ENCODE data around the gene PADI1.

Gene PADI1

DNA sequence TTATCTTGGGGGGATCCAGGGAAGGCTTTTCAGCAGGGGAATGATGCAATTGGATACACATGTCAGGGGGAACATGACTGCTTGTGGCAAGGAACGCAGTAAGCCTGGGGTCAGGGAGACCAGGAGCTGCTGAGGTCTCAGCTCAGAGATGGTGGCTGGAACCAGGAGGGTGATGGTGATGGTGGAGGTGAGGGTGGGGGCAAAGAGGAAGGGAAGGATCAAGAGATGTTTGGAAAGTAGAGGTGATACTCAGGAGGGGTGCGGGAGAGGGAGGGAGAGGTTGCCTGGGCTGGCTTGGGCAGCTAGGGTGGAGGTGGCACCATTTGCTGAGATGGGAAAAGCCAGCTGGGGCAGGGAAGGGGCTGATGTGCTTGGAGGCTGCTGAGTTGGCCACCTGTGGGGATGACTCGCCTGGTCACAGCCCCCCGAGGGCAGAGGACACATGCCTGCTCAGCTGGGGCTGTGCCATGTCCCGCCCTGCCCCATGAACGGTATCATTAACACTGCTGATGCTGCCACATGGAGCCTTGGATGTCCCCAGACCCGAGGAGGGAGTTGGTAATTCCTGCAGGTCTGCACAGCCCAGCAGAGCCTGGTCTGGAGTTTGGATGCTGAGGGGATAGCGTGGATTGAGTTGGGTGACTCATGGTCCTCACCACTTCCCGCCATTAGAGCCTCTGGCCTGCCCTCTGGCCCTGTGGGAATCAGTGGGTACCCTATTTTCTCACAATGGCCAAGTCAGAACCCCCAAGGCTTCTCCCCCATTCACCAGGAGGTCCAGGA, 6.3 kb upstream of the PADI1 start:
- DNase-seq = no peak

GRCh38 chr1:17199267-17200044, 5.5 kb upstream of the PADI1 start:
- no peak for DNase-seq

DNA sequence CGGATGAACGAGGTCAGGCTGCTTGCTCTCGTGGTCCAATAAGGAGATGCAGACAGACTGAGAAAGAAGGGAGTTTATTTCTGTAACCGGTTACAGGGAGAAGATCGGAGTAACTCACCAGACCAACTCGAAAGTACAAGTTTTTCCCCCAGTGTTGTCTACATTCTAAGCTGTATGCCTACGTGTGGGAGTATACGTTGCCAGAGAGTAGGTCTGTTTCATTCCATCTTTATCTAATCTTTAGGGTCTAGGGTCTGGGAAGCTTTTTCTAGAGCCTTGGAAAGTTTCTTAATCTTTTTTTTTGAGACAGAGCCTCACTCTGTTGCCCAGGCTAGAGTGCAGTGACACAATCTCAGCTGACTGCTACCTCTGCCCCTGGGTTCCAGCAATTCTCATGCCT, 4.7 kb upstream of the PADI1 start:
- DNase-seq = no peak

DNA sequence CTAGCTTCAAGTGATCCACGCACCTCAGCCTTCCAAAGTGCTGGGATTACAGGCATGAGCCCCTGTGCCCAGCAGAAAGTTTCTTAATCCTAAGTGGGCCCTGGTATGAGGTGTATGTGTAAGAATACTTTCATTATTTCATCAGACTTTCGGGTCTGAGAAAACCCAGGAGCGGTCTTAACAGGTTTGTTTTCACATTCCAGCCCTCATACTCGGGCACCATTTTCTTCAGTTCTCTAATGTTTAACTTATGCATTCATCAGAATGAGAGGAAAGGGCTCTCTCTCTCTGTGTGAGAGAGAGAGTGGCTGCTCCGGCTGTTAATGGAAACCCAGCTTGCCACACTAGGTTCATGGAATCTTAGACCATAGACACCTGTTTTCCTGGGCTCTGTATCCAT, 4.2 kb upstream of the PADI1 start:
- no peak for DNase-seq

GRCh38 chr1:17201201-17202021, 3.5 kb upstream of the PADI1 start:
- no peak for DNase-seq

- DNase-seq = no peak
Observed at GRCh38 chr1:17205652-17206051, 724 bp downstream of the PADI1 start.

- no peak for DNase-seq
Observed at GRCh38 chr1:17206196-17206595, 1.3 kb downstream of the PADI1 start.

GRCh38 chr1:17207046-17207445, 2.1 kb downstream of the PADI1 start:
- no peak for DNase-seq

DNA sequence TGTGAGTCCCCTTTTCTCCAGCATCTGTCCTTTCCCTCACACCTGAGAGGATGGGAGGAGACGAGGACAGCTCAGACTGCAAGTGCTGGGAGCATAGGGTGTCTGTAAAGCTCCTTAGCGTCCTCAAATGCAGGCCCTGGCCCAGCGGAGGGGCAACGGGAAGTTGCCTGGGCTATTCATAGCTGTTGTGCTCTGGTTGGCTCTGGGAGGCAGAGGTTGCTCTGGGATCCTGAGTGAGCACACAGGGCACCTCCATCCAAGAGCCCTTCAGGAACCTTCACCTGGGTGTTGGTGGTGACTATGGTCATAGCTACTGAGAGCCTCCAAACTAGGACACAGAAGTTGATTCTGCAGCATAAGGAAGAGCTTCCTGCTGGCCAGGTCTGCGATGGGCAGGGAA, 2.6 kb downstream of the PADI1 start:
- DNase-seq = no peak

DNA sequence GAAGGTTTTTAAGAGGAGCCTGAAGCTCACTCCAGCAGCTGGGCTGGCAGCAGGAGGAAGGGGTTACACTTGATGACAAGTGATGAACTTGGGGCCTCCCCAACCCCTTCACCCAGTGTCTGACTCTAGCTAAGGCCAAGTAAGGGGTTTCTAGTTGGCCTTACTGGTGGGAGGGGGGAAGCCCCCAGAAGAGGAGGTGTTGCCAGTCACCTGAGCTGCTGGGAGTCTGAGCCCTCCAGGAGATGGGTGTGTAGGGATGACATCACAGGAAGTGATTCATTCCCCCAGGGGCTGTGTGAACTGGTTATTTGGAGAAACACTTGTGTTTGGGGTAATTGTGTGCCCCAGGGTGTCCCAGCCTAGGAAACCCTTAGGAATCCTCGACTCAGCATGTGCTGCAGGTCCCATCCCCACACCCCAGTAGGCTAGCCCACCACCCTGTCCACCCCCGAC, 3.1 kb downstream of the PADI1 start:
- peak; percentile 70 for DNase-seq

DNA sequence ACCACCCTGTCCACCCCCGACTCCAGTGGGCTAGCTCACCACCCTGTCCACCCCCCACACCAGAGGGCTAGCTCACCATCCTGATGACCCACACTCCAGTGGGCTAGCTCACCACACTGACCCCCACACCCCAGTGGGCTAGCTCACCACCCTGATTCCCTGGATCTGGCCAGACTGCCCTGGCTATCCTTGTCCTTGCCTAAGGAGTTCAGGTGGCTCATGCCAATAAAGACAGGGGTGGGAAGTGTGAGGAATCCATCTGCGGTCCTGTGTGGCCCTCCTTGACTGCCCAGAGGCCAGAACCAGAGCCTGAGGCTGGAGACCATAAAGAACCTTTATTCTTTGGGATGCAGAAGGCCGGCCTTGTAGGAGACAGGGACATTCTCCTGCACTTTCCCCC, 3.6 kb downstream of the PADI1 start:
- DNase-seq = no peak

DNA sequence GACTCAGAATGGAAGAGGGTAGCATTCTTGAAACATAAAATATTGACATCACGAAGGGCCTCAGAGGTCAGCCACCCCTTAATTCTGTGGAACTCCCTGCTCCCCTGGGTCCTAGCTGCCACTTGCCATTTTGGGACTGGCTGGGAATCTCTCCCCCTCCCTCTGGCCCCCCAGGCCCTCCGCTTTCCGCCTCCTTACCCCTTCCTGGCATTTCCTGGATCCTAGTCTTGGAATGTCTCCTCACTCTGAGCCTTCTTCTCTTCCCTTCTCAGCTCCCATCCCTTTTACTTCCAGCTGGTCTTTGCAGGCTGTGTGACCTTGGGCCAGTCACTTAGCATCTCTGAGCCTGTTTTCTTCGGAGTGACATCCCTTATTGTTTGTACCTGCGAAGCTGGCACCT, 4.5 kb downstream of the PADI1 start:
- no peak for DNase-seq

DNA sequence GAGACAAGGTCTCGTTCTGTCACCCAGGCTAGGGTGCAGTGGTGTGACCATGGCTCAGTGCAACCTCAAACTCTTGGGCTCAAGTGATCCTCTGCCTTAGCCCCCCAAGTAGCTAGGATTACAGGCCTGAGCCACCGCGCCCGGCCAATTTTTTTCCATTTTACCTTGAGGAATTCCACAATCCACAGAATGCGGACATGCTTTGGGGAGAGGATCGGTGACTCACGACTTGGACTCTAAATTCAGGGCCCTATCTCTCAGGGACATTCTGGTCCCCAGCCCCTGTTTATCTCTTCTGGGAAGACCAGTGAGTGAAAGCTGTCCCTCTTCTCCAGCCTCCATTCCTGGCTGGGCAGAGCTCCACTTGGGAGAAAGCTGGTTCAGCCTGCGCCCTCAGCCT, 5.2 kb downstream of the PADI1 start:
- DNase-seq = no peak

- DNase-seq = no peak
Observed at GRCh38 chr1:17211377-17211776, 6.4 kb downstream of the PADI1 start.

DNA sequence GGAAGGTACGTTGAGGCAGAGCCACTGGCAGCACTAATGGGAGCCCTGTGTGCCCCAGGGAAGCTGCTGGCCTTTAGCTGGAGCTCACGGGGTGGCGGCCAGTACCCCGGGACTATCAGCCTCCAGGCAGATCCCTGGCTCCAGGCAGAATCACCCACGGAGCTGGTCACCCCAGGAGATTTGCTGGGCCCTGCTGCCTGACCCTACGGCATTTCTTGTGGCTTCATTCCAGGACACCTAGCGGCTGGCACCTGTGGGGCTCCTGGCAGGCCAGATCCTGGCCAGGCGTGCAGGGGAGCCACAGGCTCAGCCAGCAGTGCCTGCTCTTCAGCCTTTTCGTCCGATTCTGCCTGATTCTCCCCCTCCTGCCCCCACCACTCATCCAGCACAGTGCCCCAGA, 7.1 kb downstream of the PADI1 start:
- DNase-seq = no peak

DNA sequence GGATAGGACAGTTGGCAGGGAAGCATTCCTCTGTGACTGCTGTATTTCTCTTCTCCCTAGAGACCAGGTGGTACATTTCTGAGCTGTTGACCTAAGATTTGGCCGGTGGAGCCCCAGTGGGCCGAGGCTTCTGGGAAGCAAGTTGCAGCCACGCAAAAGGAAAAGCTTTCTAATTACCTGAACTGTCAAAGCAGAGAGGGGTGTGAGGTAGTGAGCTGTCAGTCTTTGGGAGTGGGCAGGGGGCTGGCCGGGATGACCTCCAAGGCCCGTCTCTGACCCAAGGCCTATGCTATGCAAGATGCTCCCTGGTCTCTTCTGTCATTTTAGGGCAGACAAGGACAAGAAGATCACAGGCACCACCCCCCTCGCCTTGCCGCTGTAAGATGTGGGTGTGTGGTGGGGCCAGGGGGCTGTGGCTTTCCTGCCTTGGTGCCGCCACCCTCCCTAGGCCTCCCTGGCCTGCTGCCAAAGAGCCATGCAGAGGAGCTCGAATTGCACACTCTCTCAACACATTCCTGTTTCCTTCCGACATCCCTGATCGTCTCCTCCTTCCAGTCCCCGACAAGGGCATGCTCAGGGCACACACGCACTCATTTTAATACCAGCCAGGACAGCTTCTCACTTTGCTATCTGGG, 7.7 kb downstream of the PADI1 start:
- peak; percentile 66 for DNase-seq

- DNase-seq = no peak
Observed at GRCh38 chr1:17213148-17213781, 8.3 kb downstream of the PADI1 start.

DNA sequence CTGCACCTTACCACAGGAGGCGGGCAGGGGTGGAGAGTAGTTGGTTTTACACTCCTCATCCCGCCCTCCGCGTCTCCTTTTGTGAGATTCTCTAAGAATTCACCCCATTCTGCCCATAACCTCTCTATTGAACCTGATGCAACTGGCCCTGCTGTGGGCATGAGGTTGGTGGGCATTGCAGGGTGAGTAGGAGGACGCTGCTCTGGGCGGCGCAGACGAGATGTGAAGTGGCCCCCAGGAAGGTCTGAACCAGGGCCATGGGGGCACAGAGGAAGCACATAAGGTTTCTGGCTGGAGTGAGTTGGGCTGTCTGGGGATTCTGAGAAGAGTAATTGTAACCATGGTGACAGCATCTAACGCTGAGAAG, 8.8 kb downstream of the PADI1 start:
- DNase-seq = no peak

- no peak for DNase-seq
Observed at GRCh38 chr1:17214876-17215544, 10.1 kb downstream of the PADI1 start.

GRCh38 chr1:17215545-17215890, 10.6 kb downstream of the PADI1 start:
- no peak for DNase-seq

- no peak for DNase-seq
Observed at GRCh38 chr1:17216078-17216477, 11.2 kb downstream of the PADI1 start.

DNA sequence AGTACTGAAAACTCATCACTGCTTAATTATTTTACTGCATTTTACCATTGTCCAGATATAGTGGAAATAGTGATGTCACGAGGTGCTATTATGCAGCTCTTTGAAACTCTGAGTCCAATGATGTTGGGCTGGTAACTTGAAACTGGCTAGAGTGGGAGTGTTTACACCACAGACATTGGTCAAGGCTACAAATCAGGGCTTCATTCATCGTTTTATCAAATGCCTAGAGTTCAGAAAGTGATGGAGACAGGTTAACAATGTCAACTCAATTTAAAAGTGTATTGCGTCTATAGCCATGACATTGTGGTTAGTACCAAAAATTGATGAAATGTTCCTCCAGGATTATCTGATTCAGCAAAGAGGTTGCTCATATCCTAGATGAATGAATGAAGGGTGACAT, 12.7 kb downstream of the PADI1 start:
- no peak for DNase-seq
